H9 (cell line): ENCODE data around the gene CHSY1. TPM values are rescaled to one million over a fixed set of nuclear protein-coding genes. Genes with fewer than 3 reads are reported as not detected.
A peak's percentile ranks its signal among the peaks of the same experiment; 100 is the strongest.

Source experiments
- DNase-seq: peaks from one replicate; pipeline ENCODE4 v3.0.0-alpha.2; 2017
- H2AFZ ChIP-seq: one replicate; pipeline ENCODE4 v1.6.1; 2013; ENCODE audit warnings: mild to moderate bottlenecking, low read length, control low read depth, moderate library complexity
- H2AK5ac ChIP-seq: 2 replicates; pipeline ENCODE4 v1.6.1; 2013; ENCODE audit warnings: low read length, control low read depth, mixed read lengths; ENCODE audit not compliant: insufficient read length
- H2BK120ac ChIP-seq: one replicate; pipeline ENCODE4 v1.6.1; 2013; ENCODE audit warnings: low read depth, mild to moderate bottlenecking, low read length, control low read depth, inconsistent platforms; ENCODE audit not compliant: poor library complexity, severe bottlenecking
- H2BK12ac ChIP-seq: 2 replicates; pipeline ENCODE4 v1.6.1; 2013; ENCODE audit warnings: low read length, control low read depth, mixed read lengths, low read depth; ENCODE audit not compliant: insufficient read length
- H2BK15ac ChIP-seq: 2 replicates; pipeline ENCODE4 v1.6.1; 2013; ENCODE audit warnings: low read depth, low read length, control low read depth
- H2BK20ac ChIP-seq: one replicate; pipeline ENCODE4 v1.6.1; 2013; ENCODE audit warnings: low read depth, mild to moderate bottlenecking, low read length, control low read depth, inconsistent platforms; ENCODE audit not compliant: poor library complexity, severe bottlenecking
- H2BK5ac ChIP-seq: 2 replicates; pipeline ENCODE4 v1.6.1; 2013; ENCODE audit warnings: low read length, control low read depth, mixed read lengths; ENCODE audit not compliant: insufficient read length
- H3K14ac ChIP-seq: 2 replicates; pipeline ENCODE4 v1.6.1; 2013; ENCODE audit warnings: low read length, control low read depth; ENCODE audit not compliant: insufficient read depth
- H3K18ac ChIP-seq: 2 replicates; pipeline ENCODE4 v1.6.1; 2013; ENCODE audit warnings: low read depth, mild to moderate bottlenecking, mixed read lengths, low read length, control low read depth; ENCODE audit not compliant: insufficient read length
- H3K23ac ChIP-seq: 2 replicates; pipeline ENCODE4 v1.6.1; 2013; ENCODE audit warnings: low read length, control low read depth, mixed read lengths, low read depth; ENCODE audit not compliant: insufficient read length
- H3K23me2 ChIP-seq: 2 replicates; pipeline ENCODE4 v1.6.1; 2013; ENCODE audit warnings: low read depth, mild to moderate bottlenecking, mixed read lengths, low read length, control low read depth; ENCODE audit not compliant: insufficient read length, poor library complexity, severe bottlenecking
- H3K27ac ChIP-seq: 2 replicates; pipeline ENCODE4 v1.5.1; 2013; ENCODE audit warnings: low read length, control low read depth, mixed read lengths, low read depth; ENCODE audit not compliant: insufficient read length
- H3K27me3 ChIP-seq: 2 replicates; pipeline ENCODE4 v1.6.1; 2013; ENCODE audit warnings: low read length, control low read depth, inconsistent platforms; ENCODE audit not compliant: insufficient read depth
- H3K4ac ChIP-seq: 2 replicates; pipeline ENCODE4 v1.6.1; 2013; ENCODE audit warnings: low read depth, mild to moderate bottlenecking, control low read depth, inconsistent platforms, low read length, moderate library complexity
- H3K4me1 ChIP-seq: 2 replicates; pipeline ENCODE4 v1.6.1; 2013; ENCODE audit warnings: low read length, control low read depth, inconsistent platforms; ENCODE audit not compliant: insufficient read depth
- H3K4me2 ChIP-seq: 2 replicates; pipeline ENCODE4 v1.6.1; 2013; ENCODE audit warnings: low read length, control low read depth, mixed read lengths; ENCODE audit not compliant: insufficient read length, insufficient read depth
- H3K56ac ChIP-seq: 2 replicates; pipeline ENCODE4 v1.6.1; 2013; ENCODE audit warnings: low read depth, mild to moderate bottlenecking, mixed read lengths, low read length, control low read depth; ENCODE audit not compliant: insufficient read length
- H3K79me1 ChIP-seq: 2 replicates; pipeline ENCODE4 v1.6.1; 2013; ENCODE audit warnings: low read depth, mild to moderate bottlenecking, moderate library complexity, low read length, control low read depth, inconsistent platforms; ENCODE audit not compliant: insufficient read depth, poor library complexity, severe bottlenecking
- H3K79me2 ChIP-seq: 2 replicates; pipeline ENCODE4 v1.6.1; 2013; ENCODE audit warnings: low read length, control low read depth, inconsistent platforms; ENCODE audit not compliant: insufficient read depth
- H3K9ac ChIP-seq: 2 replicates; pipeline ENCODE4 v1.6.1; 2013; ENCODE audit warnings: low read length, control low read depth, mixed read lengths; ENCODE audit not compliant: insufficient read length; ENCODE audit errors: extremely low read depth
- H3K9me3 ChIP-seq: one replicate; pipeline ENCODE4 v1.6.1; 2013; ENCODE audit warnings: low read depth, low read length, inconsistent platforms; ENCODE audit not compliant: control insufficient read depth
- H3T11ph ChIP-seq: one replicate; pipeline ENCODE4 v1.6.1; 2013; ENCODE audit warnings: mild to moderate bottlenecking, low read length, control low read depth, inconsistent platforms
- H4K20me1 ChIP-seq: one replicate; pipeline ENCODE4 v1.6.1; 2013; ENCODE audit not compliant: control insufficient read depth, insufficient read length, insufficient read depth
- H4K5ac ChIP-seq: 2 replicates; pipeline ENCODE4 v1.6.1; 2013; ENCODE audit warnings: low read depth, mild to moderate bottlenecking, mixed read lengths, low read length, control low read depth; ENCODE audit not compliant: insufficient read length
- H4K8ac ChIP-seq: replicated peaks from 2 replicates; pipeline ENCODE4 v1.6.1; 2013; ENCODE audit warnings: low read length, control low read depth, mixed read lengths, low read depth; ENCODE audit not compliant: insufficient read length
- H4K91ac ChIP-seq: 2 replicates; pipeline ENCODE4 v1.6.1; 2013; ENCODE audit warnings: low read depth, mild to moderate bottlenecking, moderate library complexity, mixed read lengths, low read length, control low read depth; ENCODE audit not compliant: insufficient read length
- H3K27ac Mint-ChIP-seq, 3 experiments: 2 replicates in 2 of 3; 3 replicates in 1 of 3; pipeline ENCODE4 v1.8.0; 2020 to 2021; ENCODE audit warnings: mixed read lengths in 3 of 3, mild to moderate bottlenecking in 1 of 3, moderate library complexity in 1 of 3
- H3K27me3 Mint-ChIP-seq: 2 replicates; pipeline ENCODE4 v1.8.0; 2021; ENCODE audit warnings: low read depth, mild to moderate bottlenecking, moderate library complexity, mixed read lengths
- H3K36me3 Mint-ChIP-seq, 3 experiments: 2 replicates in 2 of 3; 3 replicates in 1 of 3; pipeline ENCODE4 v1.8.0; 2020 to 2021; ENCODE audit warnings: low read depth in 3 of 3, mixed read lengths in 3 of 3; ENCODE audit not compliant: insufficient read depth in 1 of 3
- H3K4me1 Mint-ChIP-seq, 2 experiments: 2 replicates each; pipeline ENCODE4 v1.8.0; 2020; ENCODE audit warnings: mixed read lengths in 2 of 2
- H3K4me3 Mint-ChIP-seq, 2 experiments: 2 replicates in 1 of 2; 3 replicates in 1 of 2; pipeline ENCODE4 v1.8.0; 2020 to 2021; ENCODE audit warnings: mild to moderate bottlenecking in 2 of 2, mixed read lengths in 2 of 2, moderate library complexity in 1 of 2
- H3K9me3 Mint-ChIP-seq, 2 experiments: 2 replicates in 1 of 2; 3 replicates in 1 of 2; pipeline ENCODE4 v1.8.0; 2020; ENCODE audit warnings: mild to moderate bottlenecking in 2 of 2, mixed read lengths in 2 of 2, moderate library complexity in 1 of 2
- WGBS: extraction: QIAGEN DNeasy Blood & Tissue Kit; methylation state at CpG from one replicate; pipeline ENCODE4 v1.1.7; 2013; ENCODE audit warnings: missing lambda C conversion rate, low lambda C conversion rate, mixed read lengths; ENCODE audit not compliant: insufficient read length; ENCODE audit errors: extremely low coverage; 5-methylcytosine and 5-hydroxymethylcytosine counted together
- total RNA-seq: library from RNA; stranded (reverse); gene quantifications from 2 replicates; pipeline ENCODE4 v1.2.1, GENCODE V29; 2021
- TF ChIP-seq, protein P1 (sequence below): fragments of 200-600 bp; sonication (generic); conservative IDR thresholded peaks from 3 replicates; pipeline ENCODE4 v1.8.0; 2021; ENCODE audit warnings: antibody characterized with exemption, mild to moderate bottlenecking

The CHSY1 gene
- total RNA-seq, 1 experiment from 2014 or later, result 68.3 TPM

DNA sequence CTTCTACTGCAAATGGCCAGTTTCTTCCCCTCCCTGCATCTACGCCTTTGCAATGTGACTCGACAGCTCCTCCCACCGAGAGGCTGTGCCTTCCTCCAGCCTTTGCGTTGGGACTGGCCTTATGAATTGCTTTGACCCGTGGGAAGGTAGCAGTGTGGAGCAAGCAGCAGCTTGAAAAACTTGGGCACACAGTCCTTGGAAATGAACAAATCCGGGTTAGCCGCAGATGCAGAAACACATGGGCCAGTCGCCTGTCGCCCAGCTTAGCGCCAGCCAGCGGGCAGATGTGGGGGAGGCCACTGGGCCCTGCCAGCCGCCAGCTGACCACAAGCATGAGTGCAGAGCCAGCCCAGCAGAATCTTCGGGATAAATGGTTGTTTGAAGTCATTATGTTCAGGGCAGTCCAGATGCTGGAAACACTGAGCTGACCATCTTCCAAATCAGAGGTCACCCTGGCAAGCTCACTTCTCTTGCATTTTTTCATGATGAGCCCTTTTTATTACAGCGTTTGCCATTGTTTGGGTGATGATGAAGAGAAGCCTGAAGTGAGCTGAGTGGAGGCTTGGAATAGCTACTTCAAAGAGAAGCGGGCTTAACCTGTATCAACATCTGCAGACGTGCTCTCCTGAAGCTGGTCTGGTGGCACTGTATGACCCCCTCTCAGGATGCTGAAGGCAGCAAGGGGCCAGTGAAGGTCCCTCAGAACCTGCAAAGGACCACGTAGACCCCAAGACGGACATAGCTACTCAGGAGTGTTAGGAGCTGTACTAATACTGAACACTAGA, 15.7 kb upstream of the CHSY1 start:
- no peaks in the 10 kb centered on the region for H3K79me1 ChIP-seq
- no peak overlapping the region for H2AK5ac ChIP-seq
- peak; percentile 66 for DNase-seq
- Mint-ChIP-seq H3K9me3 (no peaks in the 10 kb centered on the region), H3K4me1 (peaks cover 8% of the 10 kb centered on the region in 2 experiments), H3K27me3 (peaks cover 3% of the 10 kb centered on the region), H3K27ac (peak overlapping the region in 2 of 3 experiments; percentile 30 to 46; a peak in 2 of 7 replicates), H3K4me3 (no peak overlapping the region), H3K36me3 (peaks cover 20 to 40% (median 31%) of the 10 kb centered on the region in 3 experiments; a peak in 5 of 7 replicates)
- H4K20me1 ChIP-seq, result no peaks in the 10 kb centered on the region
- H3K4me1 ChIP-seq, result no peaks in the 10 kb centered on the region
- no peak overlapping the region for H3K56ac ChIP-seq
- no peaks in the 10 kb centered on the region for H3K9me3 ChIP-seq
- no peak overlapping the region for H3K18ac ChIP-seq
- no peak overlapping the region for H2BK20ac ChIP-seq
- no peak overlapping the region for H4K5ac ChIP-seq
- no peak overlapping the region for H2BK120ac ChIP-seq
- no peak overlapping the region for H4K8ac ChIP-seq
- no peak overlapping the region for H2BK12ac ChIP-seq
- no peak overlapping the region for H2BK5ac ChIP-seq
- no CpG with 5 or more reads among the region's 18 CpGs for WGBS
- H3K23me2 ChIP-seq, result no peaks in the 10 kb centered on the region
- no peak overlapping the region for H2AFZ ChIP-seq
- H3T11ph ChIP-seq, result no peak overlapping the region
- H3K4ac ChIP-seq, result no peak overlapping the region
- H3K27me3 ChIP-seq, result no peaks in the 10 kb centered on the region
- no peak overlapping the region for H3K4me2 ChIP-seq
- H3K23ac ChIP-seq, result no peak overlapping the region
- no peak overlapping the region for H4K91ac ChIP-seq
- TF ChIP-seq, protein P1, sequence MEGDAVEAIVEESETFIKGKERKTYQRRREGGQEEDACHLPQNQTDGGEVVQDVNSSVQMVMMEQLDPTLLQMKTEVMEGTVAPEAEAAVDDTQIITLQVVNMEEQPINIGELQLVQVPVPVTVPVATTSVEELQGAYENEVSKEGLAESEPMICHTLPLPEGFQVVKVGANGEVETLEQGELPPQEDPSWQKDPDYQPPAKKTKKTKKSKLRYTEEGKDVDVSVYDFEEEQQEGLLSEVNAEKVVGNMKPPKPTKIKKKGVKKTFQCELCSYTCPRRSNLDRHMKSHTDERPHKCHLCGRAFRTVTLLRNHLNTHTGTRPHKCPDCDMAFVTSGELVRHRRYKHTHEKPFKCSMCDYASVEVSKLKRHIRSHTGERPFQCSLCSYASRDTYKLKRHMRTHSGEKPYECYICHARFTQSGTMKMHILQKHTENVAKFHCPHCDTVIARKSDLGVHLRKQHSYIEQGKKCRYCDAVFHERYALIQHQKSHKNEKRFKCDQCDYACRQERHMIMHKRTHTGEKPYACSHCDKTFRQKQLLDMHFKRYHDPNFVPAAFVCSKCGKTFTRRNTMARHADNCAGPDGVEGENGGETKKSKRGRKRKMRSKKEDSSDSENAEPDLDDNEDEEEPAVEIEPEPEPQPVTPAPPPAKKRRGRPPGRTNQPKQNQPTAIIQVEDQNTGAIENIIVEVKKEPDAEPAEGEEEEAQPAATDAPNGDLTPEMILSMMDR, result no peak
- H2BK15ac ChIP-seq, result no peak overlapping the region
- no peak overlapping the region for H3K27ac ChIP-seq
- H3K14ac ChIP-seq, result no peak overlapping the region
- H3K9ac ChIP-seq, result no peak overlapping the region
- H3K79me2 ChIP-seq, result no peaks in the 10 kb centered on the region
